Left ventricle myocardium inferior (tissue), 1 donor: ENCODE data around the gene QSOX1. TPM values are rescaled to one million over a fixed set of nuclear protein-coding genes. Genes with fewer than 3 reads are reported as not detected.

Experiments used
- DNase-seq: peaks from one replicate; pipeline ENCODE4 v3.0.0-alpha.2; 2020
- H3K27ac ChIP-seq: fragments of 200-600 bp; replicated peaks from 2 replicates; pipeline ENCODE4 v1.8.0; 2021
- H3K27me3 ChIP-seq: fragments of 200-600 bp; 2 replicates; pipeline ENCODE4 v1.8.0; 2021; ENCODE audit warnings: low read depth
- H3K36me3 ChIP-seq: fragments of 200-600 bp; 2 replicates; pipeline ENCODE4 v1.8.0; 2021
- H3K4me1 ChIP-seq: fragments of 200-600 bp; 2 replicates; pipeline ENCODE4 v1.8.0; 2021
- H3K4me3 ChIP-seq: fragments of 200-600 bp; 2 replicates; pipeline ENCODE4 v1.8.0; 2021; ENCODE audit warnings: mild to moderate bottlenecking, moderate library complexity
- H3K9me3 ChIP-seq: fragments of 200-600 bp; replicated peaks from 2 replicates; pipeline ENCODE4 v1.8.0; 2021
- CTCF ChIP-seq: fragments of 200-600 bp; IDR thresholded peaks from 2 replicates; pipeline ENCODE4 v1.8.0; 2021; ENCODE audit warnings: antibody characterized with exemption, mild to moderate bottlenecking, borderline replicate concordance
- intact Hi-C: fragments of 100-400 bp; cut with micrococcal nuclease; formaldehyde crosslinking; loops from one replicate; pipeline ENCODE4 v1.11.0; 2022
- total RNA-seq: library from RNA; stranded (reverse); fragmentation: NEBNext Ultra II Directional; extraction: Animal tissue kit (Norgen Biotek cat#: 25700); gene quantifications from one replicate; pipeline ENCODE4 v1.2.1, GENCODE V29; 2021
- donor health status: DM: no; HTN: yes; CAD: no; lungs with severe emphysema.

QSOX1 gene
- total RNA-seq, 1 donor from 2014 or later = 102 TPM

DNA sequence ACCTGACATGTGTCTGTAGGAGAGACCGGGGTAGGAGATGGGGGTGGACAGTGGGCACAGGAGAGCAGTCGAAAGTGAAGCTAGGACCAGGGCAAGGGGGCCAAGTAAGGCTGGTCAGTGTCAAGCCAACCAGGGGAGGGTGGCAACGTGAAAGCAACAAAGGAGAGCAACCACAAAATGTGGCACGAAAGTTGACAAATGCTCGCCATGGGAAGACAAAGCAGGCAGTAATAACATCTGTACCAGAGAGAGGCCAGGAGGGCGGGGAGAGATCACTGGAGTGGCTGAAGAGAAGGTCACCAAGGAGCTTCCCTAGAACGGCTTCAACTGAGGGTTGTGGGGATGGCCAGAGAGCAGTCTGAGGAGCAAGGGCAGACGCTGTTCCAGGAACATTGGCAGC, 17.0 kb downstream of the QSOX1 start:
- Histone ChIP-seq H3K4me1 (peaks cover 70% of the 10 kb centered on the region), H3K36me3 (peaks cover 11% of the 10 kb centered on the region), H3K9me3 (no peaks in the 10 kb centered on the region), H3K27me3 (no peaks in the 10 kb centered on the region), H3K4me3 (no peak overlapping the region), H3K27ac (no peak overlapping the region)
- intact Hi-C loops = no loop called here
- DNase-seq = no peak
- no peak for TF ChIP-seq CTCF

DNA sequence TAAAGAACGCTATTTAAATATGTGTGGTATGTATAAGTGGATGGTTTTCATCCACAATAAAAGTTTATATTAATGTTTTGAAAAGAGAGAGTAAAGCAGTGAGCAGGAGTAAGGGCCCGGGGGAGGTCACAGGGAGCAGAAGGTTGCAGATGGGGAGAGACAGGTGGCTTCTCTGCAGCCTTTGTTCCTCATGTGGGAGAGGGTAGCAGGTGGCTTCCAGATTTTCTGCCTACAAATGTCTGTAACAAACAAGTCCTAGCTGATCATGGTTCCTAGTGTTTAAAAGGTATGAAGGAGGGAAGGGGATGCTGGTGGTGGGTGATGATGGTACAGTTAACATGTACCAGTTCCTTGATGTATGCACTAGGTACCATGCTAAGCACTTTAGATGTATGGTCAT, 18.8 kb downstream of the QSOX1 start:
- peaks cover 6% of the 10 kb centered on the region for H3K36me3 ChIP-seq
- DNase-seq = no peak
- no peaks in the 10 kb centered on the region for H3K27me3 ChIP-seq
- H3K4me3 ChIP-seq = peak overlapping the region; percentile 19
- H3K4me1 ChIP-seq = peaks cover 52% of the 10 kb centered on the region
- intact Hi-C loops = no loop called here
- H3K9me3 ChIP-seq = no peaks in the 10 kb centered on the region
- peak overlapping the region; percentile 88 for H3K27ac ChIP-seq
- TF ChIP-seq CTCF = no peak

DNA sequence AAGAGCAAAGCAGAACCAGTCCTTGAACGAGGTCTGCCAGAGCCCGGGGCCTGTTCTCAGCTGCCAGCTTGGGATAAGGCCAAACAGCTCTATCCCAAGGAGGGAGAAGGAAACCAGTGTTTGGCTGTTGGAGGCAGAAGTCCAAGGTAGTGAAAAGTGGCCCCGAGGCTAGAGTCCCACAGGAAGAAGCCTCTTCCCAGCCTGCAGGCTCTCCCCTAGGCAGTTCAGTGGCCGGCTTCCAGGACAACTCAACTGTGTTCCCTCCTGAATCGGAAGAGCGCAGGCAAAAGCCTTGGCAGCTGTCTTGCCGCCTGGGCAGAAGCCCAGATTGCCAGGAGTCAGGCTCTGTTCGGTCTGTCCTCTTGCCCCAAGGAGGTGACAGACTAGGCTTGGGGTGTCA, 19.3 kb downstream of the QSOX1 start:
- Histone ChIP-seq H3K27me3 (no peaks in the 10 kb centered on the region), H3K9me3 (no peaks in the 10 kb centered on the region), H3K4me3 (peak overlapping the region; percentile 19), H3K36me3 (peaks cover 2% of the 10 kb centered on the region), H3K4me1 (peaks cover 50% of the 10 kb centered on the region), H3K27ac (peak overlapping the region; percentile 88)
- no peak for TF ChIP-seq CTCF
- DNase-seq = peak; percentile 88
- intact Hi-C loops = no loop called here

DNA sequence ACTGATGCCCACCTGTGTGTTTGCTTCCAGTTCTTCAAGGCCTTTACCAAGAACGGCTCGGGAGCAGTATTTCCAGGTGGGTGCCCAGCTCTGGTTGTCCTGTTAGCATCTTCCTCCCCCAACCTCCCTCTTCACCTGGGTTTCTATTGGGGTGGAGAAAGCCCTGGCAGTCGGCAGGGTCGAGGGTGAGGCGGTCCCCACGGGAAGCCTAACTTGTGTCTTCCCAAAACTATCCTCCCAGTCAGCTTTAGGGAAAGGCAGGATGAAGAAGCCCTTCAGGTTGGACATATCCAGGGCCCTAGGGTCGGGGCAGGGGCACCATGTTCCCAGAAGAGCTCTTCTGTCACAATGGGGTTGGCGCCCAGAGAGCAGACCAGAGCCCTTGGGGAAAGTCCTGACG, 20.6 kb downstream of the QSOX1 start:
- no peaks in the 10 kb centered on the region for H3K27me3 ChIP-seq
- intact Hi-C loops = no loop called here
- no peak overlapping the region for H3K4me3 ChIP-seq
- peaks cover 39% of the 10 kb centered on the region for H3K4me1 ChIP-seq
- no peak for TF ChIP-seq CTCF
- peaks cover 7% of the 10 kb centered on the region for H3K36me3 ChIP-seq
- H3K9me3 ChIP-seq = no peaks in the 10 kb centered on the region
- DNase-seq = no peak
- peak overlapping the region; percentile 88 for H3K27ac ChIP-seq

GRCh38 chr1:180175806-180176205, 21.1 kb downstream of the QSOX1 start:
- H3K27ac ChIP-seq = peak overlapping the region; percentile 88

More at GRCh38 chr1:180175806-180176205, 21.1 kb downstream of the QSOX1 start:
- intact Hi-C loops = no loop called here
- Histone ChIP-seq H3K9me3 (no peaks in the 10 kb centered on the region), H3K4me3 (no peak overlapping the region), H3K36me3 (peaks cover 7% of the 10 kb centered on the region), H3K4me1 (peaks cover 37% of the 10 kb centered on the region), H3K27me3 (no peaks in the 10 kb centered on the region)
- peak; percentile 75 for DNase-seq
- TF ChIP-seq CTCF = no peak
